HepG2 (cell line): Measurements from ENCODE around the gene SORBS2. TPM values are rescaled to one million over a fixed set of nuclear protein-coding genes. Genes with fewer than 3 reads are reported as not detected.

Experiments
- ATAC-seq: fragments of 200-7000 bp; cut with Tn5 transposase; 3 replicates; pipeline ENCODE4 v1.9.1; 2020; ENCODE audit warnings: mild to moderate bottlenecking, moderate library complexity
- BruUV-seq: library from RNA; stranded (reverse); fragments of 400-500 nt; replicated peaks from 2 replicates; lab custom pipeline; 2021; lab: Mats Ljungman, UMichigan
- CTCF ChIA-PET: fragments of 300-600 bp; formaldehyde crosslinking; extraction: SDS; loops from one replicate; lab custom pipeline; 2021; ENCODE audit warnings: low total read pairs, inconsistent platforms, low intra/inter-chr PET ratio; lab: Yijun Ruan, JAX
- POLR2A ChIA-PET: fragments of 350-600 bp; sonication (Branson Sonifier 250); formaldehyde crosslinking; loops from one replicate; lab custom pipeline; 2020; ENCODE audit warnings: antibody characterized with exemption, inconsistent platforms; lab: Yijun Ruan, JAX
- DNase-seq: peaks from one replicate; pipeline ENCODE4 v3.0.0-alpha.2; 2015; ENCODE audit warnings: low spot score
- FAIRE-seq: peaks from 3 replicates; lab custom pipeline; 2011; peaks lifted over from hg19 to GRCh38; lab: Jason Lieb, UNC
- H2AFZ ChIP-seq: one replicate; pipeline ENCODE4 v1.6.1; 2011; ENCODE audit warnings: low read length, inconsistent platforms
- H3K27ac ChIP-seq: fragments of 300-600 bp; 3 replicates; pipeline ENCODE4 v1.8.0; 2011; ENCODE audit warnings: mixed run types, mild to moderate bottlenecking, mixed read lengths, low read length, inconsistent platforms; ENCODE audit not compliant: insufficient read depth; ENCODE audit errors: extremely low read length
- H3K27me3 ChIP-seq, 2 experiments: fragments of 200-600 bp in 1 of 2; 2 replicates in 1 of 2; 3 replicates in 1 of 2; pipeline versions ENCODE4 v1.6.0 to v1.8.0; 2011; ENCODE audit warnings: low read length in 2 of 2, mild to moderate bottlenecking in 2 of 2, moderate library complexity in 2 of 2, inconsistent platforms in 1 of 2; ENCODE audit not compliant: insufficient read depth in 2 of 2, control insufficient read depth in 1 of 2
- H3K36me3 ChIP-seq, 2 experiments: fragments of 200-600 bp in 1 of 2; replicated peaks in 1 of 2; 2 replicates in 1 of 2; 3 replicates in 1 of 2; pipeline versions ENCODE4 v1.5.1 to v1.8.0; 2011; ENCODE audit warnings: low read length in 2 of 2, inconsistent platforms in 1 of 2; ENCODE audit not compliant: insufficient read depth in 2 of 2, control insufficient read depth in 1 of 2
- H3K4me1 ChIP-seq: 2 replicates; pipeline ENCODE4 v1.5.1; 2012; ENCODE audit warnings: low read length, inconsistent platforms; ENCODE audit not compliant: insufficient read depth
- H3K4me2 ChIP-seq: 2 replicates; pipeline ENCODE4 v1.6.0; 2011; ENCODE audit warnings: low read depth, low read length, inconsistent platforms
- H3K4me3 ChIP-seq, 3 experiments: fragments of 200-600 bp in 1 of 3; sonication (generic), shearing (Covaris generic) in 1 of 3; replicated peaks in 1 of 3; 2 replicates each; pipeline ENCODE4 v1.5.1; 2011 to 2016; ENCODE audit warnings: low read length in 3 of 3, inconsistent platforms in 2 of 3, low read depth in 2 of 3, mild to moderate bottlenecking in 2 of 3, control low read depth in 1 of 3, mixed read lengths in 1 of 3; ENCODE audit not compliant: insufficient read depth in 1 of 3
- H3K79me2 ChIP-seq: one replicate; pipeline ENCODE4 v1.6.1; 2011; ENCODE audit warnings: low read length, inconsistent platforms; ENCODE audit not compliant: insufficient read depth
- H3K9ac ChIP-seq: 2 replicates; pipeline ENCODE4 v1.6.0; 2011; ENCODE audit warnings: mild to moderate bottlenecking, low read depth, low read length, inconsistent platforms; ENCODE audit not compliant: insufficient read depth
- H3K9me3 ChIP-seq: 2 replicates; pipeline ENCODE4 v1.5.1; 2012; ENCODE audit warnings: mild to moderate bottlenecking, low read length
- H4K20me1 ChIP-seq: 2 replicates; pipeline ENCODE4 v1.6.0; 2011; ENCODE audit warnings: inconsistent platforms, mild to moderate bottlenecking, low read length, moderate library complexity; ENCODE audit not compliant: insufficient read depth
- CBFB ChIP-seq: sonication (generic); formaldehyde crosslinking; IDR thresholded peaks from 2 replicates; pipeline ENCODE4 v1.4.0; 2020; ENCODE audit warnings: missing genetic modification reagents
- FOXK1 ChIP-seq: sonication (generic); formaldehyde crosslinking; IDR thresholded peaks from 2 replicates; pipeline ENCODE4 v1.4.0; 2020; ENCODE audit warnings: low read depth, missing genetic modification reagents, borderline replicate concordance
- GATAD2A ChIP-seq: IDR thresholded peaks from 2 replicates; pipeline ENCODE4 v1.6.1; 2016
- HNRNPL ChIP-seq: fragments of 200-400 bp; formaldehyde crosslinking; IDR thresholded peaks from 2 replicates; pipeline ENCODE4 v1.6.1; 2017; ENCODE audit warnings: mild to moderate bottlenecking, low read depth, low read length
- HOXA7 ChIP-seq: sonication (generic); formaldehyde crosslinking; IDR thresholded peaks from 2 replicates; pipeline ENCODE4 v1.8.1; 2022; ENCODE audit warnings: mild to moderate bottlenecking, missing genetic modification reagents, moderate library complexity
- KLF16 ChIP-seq, 2 experiments: sonication (generic) in 1 of 2; formaldehyde crosslinking in 1 of 2; IDR thresholded peaks; 2 replicates each; pipeline versions ENCODE4 v1.6.1 to v1.8.0; 2016 to 2023; ENCODE audit warnings: missing genetic modification reagents in 2 of 2, missing compliant biosample characterization in 1 of 2
- PRPF4 ChIP-seq: fragments of 200-400 bp; formaldehyde crosslinking; IDR thresholded peaks from 2 replicates; pipeline ENCODE4 v1.6.1; 2016; ENCODE audit warnings: low read length, low read depth; ENCODE audit not compliant: poor library complexity, severe bottlenecking
- SRSF4 ChIP-seq: fragments of 200-400 bp; formaldehyde crosslinking; IDR thresholded peaks from one replicate; pipeline ENCODE4 v1.6.1; 2018; ENCODE audit warnings: mild to moderate bottlenecking, low read depth, low read length, moderate library complexity; ENCODE audit not compliant: poor library complexity, severe bottlenecking
- ZNF24 ChIP-seq: fragments of 450-650 bp; IDR thresholded peaks from 2 replicates; pipeline ENCODE4 v1.6.1; 2017; ENCODE audit warnings: antibody characterized with exemption, mild to moderate bottlenecking
- ZNF256 ChIP-seq: sonication (generic); formaldehyde crosslinking; conservative IDR thresholded peaks from 2 replicates; pipeline ENCODE4 v1.4.0; 2020; ENCODE audit warnings: missing genetic modification reagents
- ZNF501 ChIP-seq: sonication (generic); formaldehyde crosslinking; IDR thresholded peaks from 2 replicates; pipeline ENCODE4 v1.5.1; 2020; ENCODE audit warnings: mild to moderate bottlenecking, moderate library complexity, missing genetic modification reagents
- ZNF850 ChIP-seq: sonication (generic); formaldehyde crosslinking; conservative IDR thresholded peaks from 2 replicates; pipeline ENCODE4 v1.9.0; 2021; ENCODE audit warnings: mild to moderate bottlenecking, missing genetic modification reagents
- WGBS: methylation state at CpG from one replicate; pipeline ENCODE4 v1.1.6; 2017; ENCODE audit warnings: low lambda C conversion rate; 5-methylcytosine and 5-hydroxymethylcytosine counted together
- in situ Hi-C: cut with HindIII; loops from 2 replicates; pipeline ENCODE4 v1.10.0; 2017; ENCODE audit warnings: low pct_unique_long_range_greater_than_20kb; ENCODE audit not compliant: extremely low pct_ligation_motif_present
- intact Hi-C: fragments of 100-400 bp; cut with micrococcal nuclease; formaldehyde crosslinking; loops from one replicate; pipeline ENCODE4 v1.10.0; 2022; ENCODE audit not compliant: unreplicated experiment
- polyA plus RNA-seq, 8 experiments: library from polyadenylated mRNA; depleted of rRNA in 3 of 8; stranded (reverse) in 7 of 8; unstranded in 1 of 8; fragments of >200 nt; fragmentation: Illumina TruSeq in 4 of 8; extraction: Trizol in 4 of 8; gene quantifications; 2 replicates each; pipeline versions ENCODE4 v1.2.1 to v1.2.3, GENCODE V29; 2011 to 2016; ENCODE audit warnings: low read depth in 4 of 8, missing spikeins in 1 of 8, mixed read lengths in 1 of 8; ENCODE audit not compliant: insufficient read depth in 1 of 8
- total RNA-seq, 5 experiments: library from RNA; depleted of rRNA; stranded (reverse); fragments of >200 nt; fragmentation: Illumina TruSeq; extraction: Trizol; gene quantifications; 2 replicates each; pipeline ENCODE4 v1.2.3, GENCODE V29; 2016; ENCODE audit warnings: low read depth in 1 of 5
- TF ChIP-seq, protein P1 (sequence below): sonication (generic); formaldehyde crosslinking; conservative IDR thresholded peaks from 2 replicates; pipeline ENCODE4 v1.4.0; 2020; ENCODE audit warnings: mild to moderate bottlenecking, missing genetic modification reagents, moderate library complexity
- TF ChIP-seq, protein P2 (sequence below): sonication (generic); formaldehyde crosslinking; IDR thresholded peaks from 2 replicates; pipeline ENCODE4 v1.4.0; 2020; ENCODE audit warnings: missing genetic modification reagents, borderline replicate concordance
- TF ChIP-seq, protein P3 (sequence below): sonication (generic); formaldehyde crosslinking; IDR thresholded peaks from 2 replicates; pipeline ENCODE4 v1.4.0; 2020; ENCODE audit warnings: missing genetic modification reagents, mild to moderate bottlenecking, borderline replicate concordance

Gene SORBS2
- total and polyA plus RNA-seq, 2 of the 13 experiments (the other 11 are each of a cell fraction or from before 2014, with no cell fraction given): 25.0 to 80.5 TPM

DNA sequence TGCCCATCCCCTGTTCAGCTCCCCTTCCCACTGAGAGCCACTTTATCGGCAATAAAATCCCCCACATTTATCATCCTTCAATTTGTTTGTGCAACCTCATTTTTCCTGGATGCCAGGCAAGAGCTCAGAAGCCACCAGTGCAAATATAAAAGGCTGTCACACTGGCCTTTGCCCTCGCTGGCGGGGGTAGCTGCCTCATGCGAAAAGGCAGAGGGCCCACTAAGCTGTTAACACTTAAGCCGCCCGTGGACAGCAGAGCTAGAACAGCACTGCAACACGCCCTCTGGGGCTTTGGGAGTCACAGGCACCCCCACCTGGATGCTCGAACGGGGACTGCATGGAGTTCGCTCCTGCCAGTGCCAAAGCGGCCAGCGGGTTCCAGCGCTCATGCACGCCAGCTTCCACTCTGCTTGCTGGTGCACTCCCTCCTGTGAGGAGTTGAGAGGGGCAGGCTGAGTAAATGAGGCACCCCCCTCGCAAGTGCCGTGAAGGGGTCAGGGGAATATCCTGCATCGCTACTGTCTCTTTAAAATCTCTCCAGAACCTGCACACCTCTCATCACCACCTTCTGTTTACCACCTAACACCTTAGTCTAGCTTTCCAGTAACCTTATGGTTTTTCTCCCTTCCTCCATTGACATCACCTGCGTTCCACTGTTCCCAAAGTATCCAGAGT, 99.5 kb downstream of the SORBS2 start (continued):
- TF ChIP-seq, protein P1, sequence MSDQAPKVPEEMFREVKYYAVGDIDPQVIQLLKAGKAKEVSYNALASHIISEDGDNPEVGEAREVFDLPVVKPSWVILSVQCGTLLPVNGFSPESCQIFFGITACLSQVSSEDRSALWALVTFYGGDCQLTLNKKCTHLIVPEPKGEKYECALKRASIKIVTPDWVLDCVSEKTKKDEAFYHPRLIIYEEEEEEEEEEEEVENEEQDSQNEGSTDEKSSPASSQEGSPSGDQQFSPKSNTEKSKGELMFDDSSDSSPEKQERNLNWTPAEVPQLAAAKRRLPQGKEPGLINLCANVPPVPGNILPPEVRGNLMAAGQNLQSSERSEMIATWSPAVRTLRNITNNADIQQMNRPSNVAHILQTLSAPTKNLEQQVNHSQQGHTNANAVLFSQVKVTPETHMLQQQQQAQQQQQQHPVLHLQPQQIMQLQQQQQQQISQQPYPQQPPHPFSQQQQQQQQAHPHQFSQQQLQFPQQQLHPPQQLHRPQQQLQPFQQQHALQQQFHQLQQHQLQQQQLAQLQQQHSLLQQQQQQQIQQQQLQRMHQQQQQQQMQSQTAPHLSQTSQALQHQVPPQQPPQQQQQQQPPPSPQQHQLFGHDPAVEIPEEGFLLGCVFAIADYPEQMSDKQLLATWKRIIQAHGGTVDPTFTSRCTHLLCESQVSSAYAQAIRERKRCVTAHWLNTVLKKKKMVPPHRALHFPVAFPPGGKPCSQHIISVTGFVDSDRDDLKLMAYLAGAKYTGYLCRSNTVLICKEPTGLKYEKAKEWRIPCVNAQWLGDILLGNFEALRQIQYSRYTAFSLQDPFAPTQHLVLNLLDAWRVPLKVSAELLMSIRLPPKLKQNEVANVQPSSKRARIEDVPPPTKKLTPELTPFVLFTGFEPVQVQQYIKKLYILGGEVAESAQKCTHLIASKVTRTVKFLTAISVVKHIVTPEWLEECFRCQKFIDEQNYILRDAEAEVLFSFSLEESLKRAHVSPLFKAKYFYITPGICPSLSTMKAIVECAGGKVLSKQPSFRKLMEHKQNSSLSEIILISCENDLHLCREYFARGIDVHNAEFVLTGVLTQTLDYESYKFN (CRISPR knock-in tag): peak; percentile 93
- no peak for TF ChIP-seq ZNF24
- no peak for TF ChIP-seq PRPF4
- TF ChIP-seq, protein P2, sequence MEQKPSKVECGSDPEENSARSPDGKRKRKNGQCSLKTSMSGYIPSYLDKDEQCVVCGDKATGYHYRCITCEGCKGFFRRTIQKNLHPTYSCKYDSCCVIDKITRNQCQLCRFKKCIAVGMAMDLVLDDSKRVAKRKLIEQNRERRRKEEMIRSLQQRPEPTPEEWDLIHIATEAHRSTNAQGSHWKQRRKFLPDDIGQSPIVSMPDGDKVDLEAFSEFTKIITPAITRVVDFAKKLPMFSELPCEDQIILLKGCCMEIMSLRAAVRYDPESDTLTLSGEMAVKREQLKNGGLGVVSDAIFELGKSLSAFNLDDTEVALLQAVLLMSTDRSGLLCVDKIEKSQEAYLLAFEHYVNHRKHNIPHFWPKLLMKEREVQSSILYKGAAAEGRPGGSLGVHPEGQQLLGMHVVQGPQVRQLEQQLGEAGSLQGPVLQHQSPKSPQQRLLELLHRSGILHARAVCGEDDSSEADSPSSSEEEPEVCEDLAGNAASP: peak; percentile 61; the same call in 1 of the 2 replicates

DNA sequence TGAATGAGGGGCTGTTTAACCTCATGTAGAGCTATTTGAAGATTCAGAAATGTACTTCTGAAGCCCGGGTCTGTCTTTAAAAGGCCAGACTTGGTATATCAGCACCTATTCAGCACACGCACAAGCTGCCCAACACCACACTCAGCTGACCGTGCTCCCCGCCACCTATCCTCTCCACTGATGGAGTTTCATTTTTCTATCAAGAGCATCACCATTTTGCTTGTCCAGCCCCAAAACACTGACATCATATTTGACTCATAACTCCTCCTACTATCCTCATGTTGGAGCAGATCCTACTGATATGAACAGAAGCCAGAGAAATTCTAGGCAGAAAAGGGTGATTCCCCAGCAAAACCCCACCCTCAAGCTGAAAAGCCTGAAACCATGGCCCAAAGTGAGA, 100.3 kb downstream of the SORBS2 start:
- 0 out of 5 replicates have a peak, but pooled peaks cover 0 to 5% of the 10 kb centered on the region in 2 experiments for H3K36me3 ChIP-seq
- H3K27ac ChIP-seq: peak overlapping the region; percentile 95
- H2AFZ ChIP-seq: no peak overlapping the region
- H3K9me3 ChIP-seq: no peaks in the 10 kb centered on the region
- WGBS: 93% methylated on average over 3 of the region's 4 CpGs
- FAIRE-seq (peak; percentile 42), ATAC-seq (no peak), DNase-seq (no peak)
- peak overlapping the region; percentile 72 for H3K9ac ChIP-seq
- H3K4me1 ChIP-seq: peaks cover 60% of the 10 kb centered on the region
- H3K4me2 ChIP-seq: peak overlapping the region; percentile 71
- in situ Hi-C loops: no loop called here
- no peaks in the 10 kb centered on the region for H3K27me3 ChIP-seq
- H4K20me1 ChIP-seq: no peaks in the 10 kb centered on the region
- intact Hi-C loops: loop anchor here (2.0 kb wide), 2 partner anchors 63 to 99 kb away; no protein-coding TSS in a partner anchor
- peaks cover 18% of the 10 kb centered on the region for H3K79me2 ChIP-seq
- no peak overlapping the region for H3K4me3 ChIP-seq
- POLR2A ChIA-PET: interaction anchor here (0.9 to 6.0 kb wide), 10 partner anchors 9 to 144 kb away, joined by 3 to 64 read pairs (median 4); partner anchors contain the start of gene SORBS2
- CTCF ChIA-PET: no interaction called here
- BruUV-seq: no TSS peak
- 0 out of 2 replicates have a peak, but pooled peaks have one; percentile 21 for TF ChIP-seq HOXA7 (CRISPR knock-in tag)
- no peak for TF ChIP-seq KLF16 (CRISPR knock-in tag; IDR thresholded peaks at IDR 0.05)
- no peak for TF ChIP-seq ZNF850
- no peak for TF ChIP-seq SRSF4
- no peak for TF ChIP-seq CBFB (CRISPR knock-in tag)
- TF ChIP-seq ZNF501: no peak
- TF ChIP-seq HNRNPL: no peak
- TF ChIP-seq FOXK1 (CRISPR knock-in tag): no peak
- no peak for TF ChIP-seq ZNF256 (CRISPR knock-in tag)
- no peak for TF ChIP-seq GATAD2A (CRISPR knock-in tag)
- TF ChIP-seq, protein P3, sequence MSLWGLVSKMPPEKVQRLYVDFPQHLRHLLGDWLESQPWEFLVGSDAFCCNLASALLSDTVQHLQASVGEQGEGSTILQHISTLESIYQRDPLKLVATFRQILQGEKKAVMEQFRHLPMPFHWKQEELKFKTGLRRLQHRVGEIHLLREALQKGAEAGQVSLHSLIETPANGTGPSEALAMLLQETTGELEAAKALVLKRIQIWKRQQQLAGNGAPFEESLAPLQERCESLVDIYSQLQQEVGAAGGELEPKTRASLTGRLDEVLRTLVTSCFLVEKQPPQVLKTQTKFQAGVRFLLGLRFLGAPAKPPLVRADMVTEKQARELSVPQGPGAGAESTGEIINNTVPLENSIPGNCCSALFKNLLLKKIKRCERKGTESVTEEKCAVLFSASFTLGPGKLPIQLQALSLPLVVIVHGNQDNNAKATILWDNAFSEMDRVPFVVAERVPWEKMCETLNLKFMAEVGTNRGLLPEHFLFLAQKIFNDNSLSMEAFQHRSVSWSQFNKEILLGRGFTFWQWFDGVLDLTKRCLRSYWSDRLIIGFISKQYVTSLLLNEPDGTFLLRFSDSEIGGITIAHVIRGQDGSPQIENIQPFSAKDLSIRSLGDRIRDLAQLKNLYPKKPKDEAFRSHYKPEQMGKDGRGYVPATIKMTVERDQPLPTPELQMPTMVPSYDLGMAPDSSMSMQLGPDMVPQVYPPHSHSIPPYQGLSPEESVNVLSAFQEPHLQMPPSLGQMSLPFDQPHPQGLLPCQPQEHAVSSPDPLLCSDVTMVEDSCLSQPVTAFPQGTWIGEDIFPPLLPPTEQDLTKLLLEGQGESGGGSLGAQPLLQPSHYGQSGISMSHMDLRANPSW (CRISPR knock-in tag): no peak
